ENCODE measurements around the gene GPM6B.

The GPM6B gene

DNA sequence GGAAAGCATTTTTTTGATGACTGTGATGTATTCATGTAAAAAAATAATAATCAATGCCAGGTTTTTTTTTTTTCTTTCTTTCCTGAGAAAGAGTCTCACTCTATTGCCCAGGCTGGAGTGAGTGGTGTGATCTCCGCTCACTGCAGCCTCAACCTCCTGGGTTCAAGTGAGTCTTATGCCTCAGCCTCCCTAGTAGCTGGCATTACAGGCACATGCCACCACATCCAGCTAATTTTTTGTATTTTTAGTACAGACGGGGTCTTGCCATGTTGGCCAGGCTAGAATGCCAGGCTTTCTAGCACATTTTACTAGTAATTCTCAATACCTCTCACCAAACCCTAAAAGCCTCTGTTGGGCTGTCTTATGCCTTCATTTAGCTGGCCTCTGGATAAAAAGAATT lies 25.7 kb downstream of the GPM6B start:
- H3K4me3 ChIP-seq (ENCODE audit: low read depth, low read length), result no peak overlapping the region
- TF ChIP-seq CTCF (IDR thresholded peaks at IDR 0.05; ENCODE audit: low read depth, low read length) (no peak), POLR2A (IDR thresholded peaks at IDR 0.05; ENCODE audit: extremely low read depth, insufficient read length) (no peak), MYC (IDR thresholded peaks at IDR 0.05; ENCODE audit: low read depth, low read length) (no peak)
- TF ChIP-seq, protein P1, sequence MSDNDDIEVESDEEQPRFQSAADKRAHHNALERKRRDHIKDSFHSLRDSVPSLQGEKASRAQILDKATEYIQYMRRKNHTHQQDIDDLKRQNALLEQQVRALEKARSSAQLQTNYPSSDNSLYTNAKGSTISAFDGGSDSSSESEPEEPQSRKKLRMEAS (IDR thresholded peaks at IDR 0.05; ENCODE audit: low read depth, low read length), result no peak
- no peak for DNase-seq (ENCODE audit: low read depth)

- TF ChIP-seq CTCF (IDR thresholded peaks at IDR 0.05; ENCODE audit: low read depth, low read length) (no peak), POLR2A (IDR thresholded peaks at IDR 0.05; ENCODE audit: extremely low read depth, insufficient read length) (no peak), MYC (IDR thresholded peaks at IDR 0.05; ENCODE audit: low read depth, low read length) (no peak)
- TF ChIP-seq, protein P1 (IDR thresholded peaks at IDR 0.05; ENCODE audit: low read depth, low read length), result no peak
- DNase-seq (ENCODE audit: low read depth), result no peak
- no peak overlapping the region for H3K4me3 ChIP-seq (ENCODE audit: low read depth, low read length)
These were observed 26.4 kb downstream of the GPM6B start for GRCh38 chrX:13790206-13791131.

DNA sequence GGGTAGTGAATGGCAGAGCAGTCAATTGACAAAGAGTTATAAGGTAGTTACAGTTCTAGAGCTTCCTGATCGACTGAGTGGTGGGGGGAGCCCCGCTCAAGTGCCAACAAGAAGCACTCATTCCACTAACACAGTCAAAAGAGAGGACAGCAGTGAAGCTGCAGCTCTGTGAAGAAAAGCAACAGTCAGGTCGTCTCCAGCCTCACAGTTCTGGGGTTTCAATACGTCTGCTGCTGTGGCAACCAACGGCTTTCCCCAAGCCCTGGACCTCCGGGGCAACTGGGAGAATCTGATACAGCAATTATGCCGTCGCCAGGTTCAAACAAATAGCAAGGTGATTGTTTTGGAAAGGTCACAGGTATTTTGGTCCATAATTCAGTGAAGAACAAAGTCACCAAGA lies 30.8 kb downstream of the GPM6B start:
- TF ChIP-seq POLR2A (IDR thresholded peaks at IDR 0.05; ENCODE audit: extremely low read depth, insufficient read length), result no peak
- DNase-seq (ENCODE audit: low read depth), result no peak
- no peak overlapping the region for H3K4me3 ChIP-seq (ENCODE audit: low read depth, low read length)

DNA sequence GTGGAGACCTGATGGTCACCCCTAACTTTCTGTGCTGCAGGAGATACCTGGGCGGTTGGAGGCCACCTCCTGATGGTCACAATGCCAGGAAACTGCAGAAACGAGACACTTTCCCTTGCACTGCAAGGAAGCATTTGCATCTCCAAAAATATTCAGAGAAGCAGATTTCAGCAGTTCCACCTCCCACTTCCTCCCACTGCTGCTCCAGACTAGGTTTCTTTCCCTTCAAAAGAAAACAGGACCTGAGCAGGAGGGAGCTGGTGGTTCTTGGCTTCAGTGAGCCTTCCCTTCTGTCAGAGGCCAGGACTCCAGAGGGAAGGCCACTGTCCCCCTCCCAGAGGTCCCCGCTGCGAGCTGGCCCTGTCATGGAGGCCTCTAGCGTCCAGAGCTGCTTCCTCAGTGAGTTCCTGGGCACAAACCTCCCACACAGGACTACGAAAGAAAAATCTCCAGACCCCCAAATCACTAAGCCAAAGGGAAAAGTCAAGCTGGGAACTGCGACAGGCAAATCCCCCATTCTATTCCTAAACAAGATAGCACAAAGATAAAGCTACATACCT lies 35.9 kb downstream of the GPM6B start:
- no peak for DNase-seq (ENCODE audit: low read depth)
- H3K4me3 ChIP-seq (ENCODE audit: low read depth, low read length), result no peak overlapping the region
- TF ChIP-seq POLR2A (IDR thresholded peaks at IDR 0.05; ENCODE audit: extremely low read depth, insufficient read length) (no peak), CTCF (IDR thresholded peaks at IDR 0.05; ENCODE audit: low read depth, low read length) (no peak), MYC (IDR thresholded peaks at IDR 0.05; ENCODE audit: low read depth, low read length) (no peak)
- TF ChIP-seq, protein P1 (IDR thresholded peaks at IDR 0.05; ENCODE audit: low read depth, low read length), result no peak

DNA sequence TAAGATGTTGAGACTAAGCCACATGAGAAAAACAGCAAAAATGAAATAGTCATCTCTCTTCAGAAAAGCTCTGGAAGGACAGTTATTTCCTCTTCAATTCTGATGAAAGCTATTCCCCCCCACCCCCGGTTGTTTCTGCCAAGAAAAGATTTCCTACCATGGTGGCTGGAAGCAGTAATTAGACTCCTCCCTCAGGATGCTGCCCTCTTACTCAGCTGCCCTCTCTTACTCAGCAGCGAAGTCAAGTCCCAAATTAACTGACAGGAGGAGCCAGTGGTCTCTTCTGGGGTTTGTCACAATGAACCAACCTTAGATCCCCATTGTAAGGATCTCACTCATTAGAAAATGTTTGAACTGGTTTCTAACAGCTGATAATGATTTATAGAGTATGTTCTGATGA lies 38.0 kb downstream of the GPM6B start:
- no peak overlapping the region for H3K4me3 ChIP-seq (ENCODE audit: low read depth, low read length)
- DNase-seq (ENCODE audit: low read depth), result peak; percentile 25

More for the DNA sequence above, 38.0 kb downstream of the GPM6B start:
- TF ChIP-seq CTCF (IDR thresholded peaks at IDR 0.05; ENCODE audit: low read depth, low read length) (no peak), MYC (IDR thresholded peaks at IDR 0.05; ENCODE audit: low read depth, low read length) (no peak), POLR2A (IDR thresholded peaks at IDR 0.05; ENCODE audit: extremely low read depth, insufficient read length) (no peak)
- TF ChIP-seq, protein P1 (IDR thresholded peaks at IDR 0.05; ENCODE audit: low read depth, low read length), result no peak

Data from NB4 (cell line).